Mucosa of rectum (tissue), 2 donors: Measurements from ENCODE around the gene CALN1.

Source experiments
- H3K27ac ChIP-seq, 2 donors: one replicate each; pipeline ENCODE4 v1.7.0; 2013; ENCODE audit warnings: inconsistent platforms in 2 of 2, low read depth in 2 of 2, low read length in 2 of 2
- H3K27me3 ChIP-seq, 2 donors: one replicate each; pipeline ENCODE4 v1.7.0; 2013; ENCODE audit warnings: low read length in 2 of 2; ENCODE audit not compliant: control insufficient read depth in 2 of 2, insufficient read depth in 2 of 2
- H3K36me3 ChIP-seq, 2 donors: one replicate each; pipeline ENCODE4 v1.7.0; 2013; ENCODE audit warnings: low read length in 2 of 2; ENCODE audit not compliant: control insufficient read depth in 2 of 2, insufficient read depth in 2 of 2
- H3K4me1 ChIP-seq, 2 donors: one replicate each; pipeline ENCODE4 v1.7.0; 2013; ENCODE audit warnings: low read length in 2 of 2, mild to moderate bottlenecking in 1 of 2; ENCODE audit not compliant: control insufficient read depth in 2 of 2, insufficient read depth in 2 of 2
- H3K4me3 ChIP-seq, 2 donors: one replicate each; pipeline ENCODE4 v1.7.0; 2013; ENCODE audit warnings: low read length in 2 of 2
- H3K9ac ChIP-seq, 2 donors: one replicate each; pipeline ENCODE4 v1.7.0; 2013; ENCODE audit warnings: low read length in 2 of 2, low read depth in 1 of 2, mild to moderate bottlenecking in 1 of 2
- H3K9me3 ChIP-seq, 2 donors: one replicate each; pipeline ENCODE4 v1.7.0; 2013; ENCODE audit warnings: low read length in 2 of 2; ENCODE audit not compliant: control insufficient read depth in 2 of 2
- donor health status: healthy.
- donor health status: Normal muscosa, but diverticular disease.

Gene CALN1

GRCh38 chr7:72063330-72063729, 348.8 kb downstream of the CALN1 start:
- no peaks in the 10 kb centered on the region for H3K36me3 ChIP-seq
- no peaks in the 10 kb centered on the region for H3K4me1 ChIP-seq
- H3K9me3 ChIP-seq, result no peaks in the 10 kb centered on the region
- no peaks in the 10 kb centered on the region for H3K27me3 ChIP-seq
- no peak overlapping the region for H3K4me3 ChIP-seq
- no peak overlapping the region for H3K27ac ChIP-seq
- no peak overlapping the region for H3K9ac ChIP-seq

- no peaks in the 10 kb centered on the region for H3K4me1 ChIP-seq
- H3K4me3 ChIP-seq, result no peak overlapping the region
- no peaks in the 10 kb centered on the region for H3K36me3 ChIP-seq
- no peaks in the 10 kb centered on the region for H3K27me3 ChIP-seq
- no peak overlapping the region for H3K9ac ChIP-seq
- H3K9me3 ChIP-seq, result no peaks in the 10 kb centered on the region
- H3K27ac ChIP-seq, result no peak overlapping the region
These were observed 349.5 kb downstream of the CALN1 start for GRCh38 chr7:72062666-72063065.

- Histone ChIP-seq H3K27me3 (no peaks in the 10 kb centered on the region), H3K36me3 (no peaks in the 10 kb centered on the region), H3K4me3 (no peak overlapping the region), H3K9me3 (no peaks in the 10 kb centered on the region), H3K4me1 (no peaks in the 10 kb centered on the region), H3K27ac (no peak overlapping the region), H3K9ac (no peak overlapping the region)
These were observed 352.2 kb downstream of the CALN1 start for GRCh38 chr7:72059925-72060324.

DNA sequence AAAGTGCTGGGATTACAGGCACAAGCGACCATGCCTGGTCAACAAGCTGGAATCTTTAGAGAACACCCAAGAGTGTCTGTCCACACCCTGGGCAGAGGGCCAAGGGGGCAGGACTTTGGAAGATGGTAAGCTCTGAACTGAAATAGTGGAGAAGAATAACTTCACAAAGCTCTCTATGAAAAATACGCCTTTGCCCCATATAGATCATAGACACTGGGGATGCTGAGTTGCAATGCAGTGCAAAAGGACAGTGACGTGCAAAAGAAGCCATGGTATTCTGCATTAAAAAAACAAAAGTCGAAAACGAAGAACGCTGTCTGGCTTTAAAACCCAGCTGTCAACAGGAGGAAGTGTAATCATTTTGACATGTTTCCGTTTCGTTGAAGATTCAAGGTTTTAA, 353.6 kb downstream of the CALN1 start:
- no peaks in the 10 kb centered on the region for H3K27me3 ChIP-seq
- no peaks in the 10 kb centered on the region for H3K36me3 ChIP-seq
- no peak overlapping the region for H3K27ac ChIP-seq
- H3K9me3 ChIP-seq, result no peaks in the 10 kb centered on the region
- no peak overlapping the region for H3K4me3 ChIP-seq
- no peak overlapping the region for H3K9ac ChIP-seq
- H3K4me1 ChIP-seq, result no peaks in the 10 kb centered on the region

DNA sequence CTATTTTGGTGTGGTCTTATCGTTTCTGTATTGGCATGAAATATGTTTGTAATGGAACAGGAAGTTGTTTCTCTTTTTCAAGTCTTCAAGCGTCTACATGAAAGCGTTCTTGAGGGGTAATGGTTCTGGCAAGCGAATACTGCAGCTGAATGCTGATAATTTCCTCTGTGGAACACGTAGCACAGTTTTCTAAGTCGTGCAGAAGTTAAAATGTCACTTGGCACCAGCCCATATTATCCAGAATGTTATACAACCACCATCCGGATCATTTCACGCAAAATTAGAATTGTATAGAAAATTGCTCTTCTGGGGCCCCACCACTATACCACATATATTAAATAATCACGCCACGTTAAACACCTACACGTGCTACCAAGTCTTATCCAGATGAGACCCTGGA, 354.3 kb downstream of the CALN1 start:
- Histone ChIP-seq H3K9ac (no peak overlapping the region), H3K9me3 (no peaks in the 10 kb centered on the region), H3K4me3 (no peak overlapping the region), H3K27ac (no peak overlapping the region), H3K36me3 (no peaks in the 10 kb centered on the region), H3K4me1 (no peaks in the 10 kb centered on the region), H3K27me3 (no peaks in the 10 kb centered on the region)

- H3K27ac ChIP-seq, result no peak overlapping the region
- no peaks in the 10 kb centered on the region for H3K9me3 ChIP-seq
- no peaks in the 10 kb centered on the region for H3K36me3 ChIP-seq
- H3K9ac ChIP-seq, result no peak overlapping the region
- H3K4me3 ChIP-seq, result no peak overlapping the region
- H3K27me3 ChIP-seq, result no peaks in the 10 kb centered on the region
- H3K4me1 ChIP-seq, result no peaks in the 10 kb centered on the region
These were observed 354.9 kb downstream of the CALN1 start for GRCh38 chr7:72057231-72057630.

GRCh38 chr7:72055426-72055825, 356.7 kb downstream of the CALN1 start:
- Histone ChIP-seq H3K9me3 (no peaks in the 10 kb centered on the region), H3K9ac (no peak overlapping the region), H3K4me3 (no peak overlapping the region), H3K27ac (no peak overlapping the region), H3K27me3 (no peaks in the 10 kb centered on the region), H3K4me1 (no peaks in the 10 kb centered on the region), H3K36me3 (no peaks in the 10 kb centered on the region)

GRCh38 chr7:72053292-72053691, 358.8 kb downstream of the CALN1 start:
- H3K4me3 ChIP-seq, result no peak overlapping the region
- H3K36me3 ChIP-seq, result no peaks in the 10 kb centered on the region
- no peaks in the 10 kb centered on the region for H3K27me3 ChIP-seq
- no peaks in the 10 kb centered on the region for H3K9me3 ChIP-seq
- H3K4me1 ChIP-seq, result no peaks in the 10 kb centered on the region
- H3K9ac ChIP-seq, result no peak overlapping the region
- no peak overlapping the region for H3K27ac ChIP-seq

DNA sequence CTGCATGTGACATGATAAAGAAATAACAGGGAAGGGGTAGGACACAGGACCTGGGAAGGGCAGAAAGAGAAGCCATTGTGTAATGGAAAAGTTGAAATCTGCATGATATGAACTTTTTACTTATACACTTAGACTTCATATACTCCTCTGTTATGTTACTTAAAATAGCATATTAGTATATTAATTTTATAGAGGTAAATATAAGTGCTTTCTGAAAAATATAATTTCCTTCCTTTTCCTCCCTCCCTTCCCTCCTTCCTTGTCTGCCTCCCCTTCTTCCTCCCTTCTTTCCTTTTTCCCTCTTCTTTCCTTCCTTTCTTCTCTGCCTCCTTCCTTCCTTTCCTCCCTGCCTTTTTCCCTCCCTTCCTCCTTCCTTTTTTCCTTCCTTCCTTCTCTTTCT, 363.7 kb downstream of the CALN1 start:
- Histone ChIP-seq H3K9ac (no peak overlapping the region), H3K36me3 (no peaks in the 10 kb centered on the region), H3K27me3 (no peaks in the 10 kb centered on the region), H3K27ac (no peak overlapping the region), H3K4me3 (no peak overlapping the region), H3K4me1 (no peaks in the 10 kb centered on the region), H3K9me3 (no peaks in the 10 kb centered on the region)

GRCh38 chr7:72042855-72043254, 369.3 kb downstream of the CALN1 start:
- H3K4me3 ChIP-seq, result no peak overlapping the region
- no peaks in the 10 kb centered on the region for H3K4me1 ChIP-seq
- no peaks in the 10 kb centered on the region for H3K36me3 ChIP-seq
- H3K9me3 ChIP-seq, result peaks cover 0 to 5% of the 10 kb centered on the region in 2 donors
- no peak overlapping the region for H3K9ac ChIP-seq
- no peak overlapping the region for H3K27ac ChIP-seq
- H3K27me3 ChIP-seq, result no peaks in the 10 kb centered on the region

DNA sequence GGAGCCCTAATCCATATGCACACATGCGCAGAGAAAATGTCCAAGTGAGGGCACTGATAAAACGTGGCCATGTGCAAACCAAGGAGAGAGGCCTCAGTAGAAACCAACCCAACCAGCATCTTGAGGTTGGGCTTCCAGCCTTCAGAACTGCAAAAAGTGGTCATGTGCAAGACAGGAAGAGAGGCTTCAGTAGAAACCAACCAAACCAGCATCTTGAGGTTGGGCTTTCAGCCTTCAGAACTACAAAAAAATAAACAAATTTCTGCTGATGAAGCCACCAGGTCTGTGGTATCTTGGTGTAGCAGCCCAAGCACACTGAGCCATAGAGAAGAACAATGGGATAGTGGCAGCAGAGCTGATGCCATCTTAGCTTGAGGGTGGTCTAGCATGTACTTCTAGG, 371.5 kb downstream of the CALN1 start:
- Histone ChIP-seq H3K27me3 (no peaks in the 10 kb centered on the region), H3K9ac (no peak overlapping the region), H3K9me3 (peaks cover 2 to 8% of the 10 kb centered on the region in 2 donors), H3K36me3 (no peaks in the 10 kb centered on the region), H3K27ac (no peak overlapping the region), H3K4me1 (no peaks in the 10 kb centered on the region), H3K4me3 (no peak overlapping the region)
